Liver (tissue), 3 donors: ENCODE data around the gene SH3GL3.

Experiments
- RAD21 ChIP-seq, 2 donors: IDR thresholded peaks; 2 replicates each; pipeline ENCODE4 v1.6.1; 2016; ENCODE audit warnings: antibody characterized with exemption in 2 of 2, mild to moderate bottlenecking in 2 of 2
- TF ChIP-seq, protein P1 (sequence below): fragments of 150-350 bp; IDR thresholded peaks from 2 replicates; pipeline ENCODE4 v1.5.1; 2017; ENCODE audit warnings: improper control_type of control experiment, low read depth, low read length; ENCODE audit not compliant: missing input control
- TF ChIP-seq, protein P2 (sequence below): IDR thresholded peaks from 2 replicates; pipeline ENCODE4 v1.6.1; 2016; ENCODE audit warnings: antibody characterized with exemption
- donor health status: healthy.
- donor health status: healthy.

DNA sequence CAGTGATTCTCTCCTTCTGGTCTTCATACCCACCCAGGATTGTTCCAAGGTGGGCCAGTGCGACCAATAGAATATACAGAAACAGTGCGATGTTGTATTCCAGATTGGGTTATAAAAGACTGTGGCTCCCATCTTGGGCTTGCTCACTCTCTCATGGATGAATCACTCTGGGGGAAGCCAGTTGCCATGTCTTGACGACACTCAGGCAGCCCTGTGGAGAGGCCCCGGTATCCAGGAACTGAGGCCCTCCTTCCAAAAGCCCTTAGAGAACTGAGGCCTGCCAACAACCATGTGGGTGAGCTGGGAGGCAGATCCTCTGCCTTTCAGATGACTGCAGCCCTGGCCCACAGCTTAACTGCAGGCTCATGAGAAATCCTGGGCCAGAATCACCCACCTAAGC lies 57.2 kb downstream of the SH3GL3 start:
- TF ChIP-seq, protein P1, sequence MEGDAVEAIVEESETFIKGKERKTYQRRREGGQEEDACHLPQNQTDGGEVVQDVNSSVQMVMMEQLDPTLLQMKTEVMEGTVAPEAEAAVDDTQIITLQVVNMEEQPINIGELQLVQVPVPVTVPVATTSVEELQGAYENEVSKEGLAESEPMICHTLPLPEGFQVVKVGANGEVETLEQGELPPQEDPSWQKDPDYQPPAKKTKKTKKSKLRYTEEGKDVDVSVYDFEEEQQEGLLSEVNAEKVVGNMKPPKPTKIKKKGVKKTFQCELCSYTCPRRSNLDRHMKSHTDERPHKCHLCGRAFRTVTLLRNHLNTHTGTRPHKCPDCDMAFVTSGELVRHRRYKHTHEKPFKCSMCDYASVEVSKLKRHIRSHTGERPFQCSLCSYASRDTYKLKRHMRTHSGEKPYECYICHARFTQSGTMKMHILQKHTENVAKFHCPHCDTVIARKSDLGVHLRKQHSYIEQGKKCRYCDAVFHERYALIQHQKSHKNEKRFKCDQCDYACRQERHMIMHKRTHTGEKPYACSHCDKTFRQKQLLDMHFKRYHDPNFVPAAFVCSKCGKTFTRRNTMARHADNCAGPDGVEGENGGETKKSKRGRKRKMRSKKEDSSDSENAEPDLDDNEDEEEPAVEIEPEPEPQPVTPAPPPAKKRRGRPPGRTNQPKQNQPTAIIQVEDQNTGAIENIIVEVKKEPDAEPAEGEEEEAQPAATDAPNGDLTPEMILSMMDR: no peak
- no peak for TF ChIP-seq RAD21 (IDR thresholded peaks at IDR 0.05)
- TF ChIP-seq, protein P2, sequence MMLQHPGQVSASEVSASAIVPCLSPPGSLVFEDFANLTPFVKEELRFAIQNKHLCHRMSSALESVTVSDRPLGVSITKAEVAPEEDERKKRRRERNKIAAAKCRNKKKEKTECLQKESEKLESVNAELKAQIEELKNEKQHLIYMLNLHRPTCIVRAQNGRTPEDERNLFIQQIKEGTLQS: no peak
